ENCODE data around the gene PARG.
"Not testable (repeated sequence)": the region's sequence is repeated elsewhere in the genome, so short reads cannot be mapped to it uniquely, and the experiment has no call there.

The PARG gene

GRCh38 chr10:49900406-49900805, 41.4 kb downstream of the PARG start:
- H3K9me3 ChIP-seq (ENCODE audit: control insufficient read depth, insufficient read depth, low read length); H3K36me3 ChIP-seq (ENCODE audit: control insufficient read depth, insufficient read depth, low read length); H3K4me3 ChIP-seq (ENCODE audit: low read depth, low read length); H3K9ac ChIP-seq (ENCODE audit: low read depth, low read length); H3K4me1 ChIP-seq (ENCODE audit: control insufficient read depth, insufficient read depth, low read length); H3K27ac ChIP-seq (ENCODE audit: low read depth, low read length); H3K27me3 ChIP-seq (ENCODE audit: control insufficient read depth, insufficient read depth, low read length): not testable (repeated sequence)

- not testable (repeated sequence) for H3K36me3 ChIP-seq (ENCODE audit: control insufficient read depth, insufficient read depth, low read length); H3K4me1 ChIP-seq (ENCODE audit: control insufficient read depth, insufficient read depth, low read length); H3K27ac ChIP-seq (ENCODE audit: low read depth, low read length); H3K27me3 ChIP-seq (ENCODE audit: control insufficient read depth, insufficient read depth, low read length); H3K9me3 ChIP-seq (ENCODE audit: control insufficient read depth, insufficient read depth, low read length); H3K9ac ChIP-seq (ENCODE audit: low read depth, low read length); H3K4me3 ChIP-seq (ENCODE audit: low read depth, low read length)
Measured at GRCh38 chr10:49899999-49900398, 41.8 kb downstream of the PARG start.

GRCh38 chr10:49890025-49890424, 51.8 kb downstream of the PARG start:
- not testable (repeated sequence) for H3K4me3 ChIP-seq (ENCODE audit: low read depth, low read length); H3K9ac ChIP-seq (ENCODE audit: low read depth, low read length); H3K4me1 ChIP-seq (ENCODE audit: control insufficient read depth, insufficient read depth, low read length); H3K27me3 ChIP-seq (ENCODE audit: control insufficient read depth, insufficient read depth, low read length); H3K36me3 ChIP-seq (ENCODE audit: control insufficient read depth, insufficient read depth, low read length); H3K9me3 ChIP-seq (ENCODE audit: control insufficient read depth, insufficient read depth, low read length); H3K27ac ChIP-seq (ENCODE audit: low read depth, low read length)

GRCh38 chr10:49884739-49885331, 57.0 kb downstream of the PARG start:
- H3K27me3 ChIP-seq (ENCODE audit: control insufficient read depth, insufficient read depth, low read length); H3K36me3 ChIP-seq (ENCODE audit: control insufficient read depth, insufficient read depth, low read length); H3K9me3 ChIP-seq (ENCODE audit: control insufficient read depth, insufficient read depth, low read length); H3K27ac ChIP-seq (ENCODE audit: low read depth, low read length); H3K9ac ChIP-seq (ENCODE audit: low read depth, low read length); H3K4me3 ChIP-seq (ENCODE audit: low read depth, low read length); H3K4me1 ChIP-seq (ENCODE audit: control insufficient read depth, insufficient read depth, low read length): not testable (repeated sequence)

GRCh38 chr10:49883852-49884251, 58.0 kb downstream of the PARG start:
- not testable (repeated sequence) for H3K27ac ChIP-seq (ENCODE audit: low read depth, low read length)

GRCh38 chr10:49882327-49882726, 59.5 kb downstream of the PARG start:
- H3K27me3 ChIP-seq (ENCODE audit: control insufficient read depth, insufficient read depth, low read length); H3K9me3 ChIP-seq (ENCODE audit: control insufficient read depth, insufficient read depth, low read length); H3K4me3 ChIP-seq (ENCODE audit: low read depth, low read length); H3K36me3 ChIP-seq (ENCODE audit: control insufficient read depth, insufficient read depth, low read length); H3K9ac ChIP-seq (ENCODE audit: low read depth, low read length); H3K4me1 ChIP-seq (ENCODE audit: control insufficient read depth, insufficient read depth, low read length); H3K27ac ChIP-seq (ENCODE audit: low read depth, low read length): not testable (repeated sequence)

More at GRCh38 chr10:49883852-49884251, 58.0 kb downstream of the PARG start:
- H3K4me1 ChIP-seq (ENCODE audit: control insufficient read depth, insufficient read depth, low read length); H3K9ac ChIP-seq (ENCODE audit: low read depth, low read length); H3K27me3 ChIP-seq (ENCODE audit: control insufficient read depth, insufficient read depth, low read length); H3K36me3 ChIP-seq (ENCODE audit: control insufficient read depth, insufficient read depth, low read length); H3K9me3 ChIP-seq (ENCODE audit: control insufficient read depth, insufficient read depth, low read length); H3K4me3 ChIP-seq (ENCODE audit: low read depth, low read length): not testable (repeated sequence)

- not testable (repeated sequence) for H3K27ac ChIP-seq (ENCODE audit: low read depth, low read length); H3K27me3 ChIP-seq (ENCODE audit: control insufficient read depth, insufficient read depth, low read length); H3K9ac ChIP-seq (ENCODE audit: low read depth, low read length); H3K4me3 ChIP-seq (ENCODE audit: low read depth, low read length); H3K36me3 ChIP-seq (ENCODE audit: control insufficient read depth, insufficient read depth, low read length); H3K4me1 ChIP-seq (ENCODE audit: control insufficient read depth, insufficient read depth, low read length); H3K9me3 ChIP-seq (ENCODE audit: control insufficient read depth, insufficient read depth, low read length)
Measured at GRCh38 chr10:49872740-49873139, 69.1 kb downstream of the PARG start.

- not testable (repeated sequence) for H3K36me3 ChIP-seq (ENCODE audit: control insufficient read depth, insufficient read depth, low read length); H3K4me1 ChIP-seq (ENCODE audit: control insufficient read depth, insufficient read depth, low read length); H3K9me3 ChIP-seq (ENCODE audit: control insufficient read depth, insufficient read depth, low read length); H3K9ac ChIP-seq (ENCODE audit: low read depth, low read length); H3K27me3 ChIP-seq (ENCODE audit: control insufficient read depth, insufficient read depth, low read length); H3K27ac ChIP-seq (ENCODE audit: low read depth, low read length); H3K4me3 ChIP-seq (ENCODE audit: low read depth, low read length)
Measured at GRCh38 chr10:49871462-49871861, 70.4 kb downstream of the PARG start.

GRCh38 chr10:49859933-49860332, 81.9 kb downstream of the PARG start:
- not testable (repeated sequence) for H3K36me3 ChIP-seq (ENCODE audit: control insufficient read depth, insufficient read depth, low read length); H3K9ac ChIP-seq (ENCODE audit: low read depth, low read length); H3K4me3 ChIP-seq (ENCODE audit: low read depth, low read length); H3K27ac ChIP-seq (ENCODE audit: low read depth, low read length); H3K9me3 ChIP-seq (ENCODE audit: control insufficient read depth, insufficient read depth, low read length); H3K4me1 ChIP-seq (ENCODE audit: control insufficient read depth, insufficient read depth, low read length); H3K27me3 ChIP-seq (ENCODE audit: control insufficient read depth, insufficient read depth, low read length)

- not testable (repeated sequence) for H3K9ac ChIP-seq (ENCODE audit: low read depth, low read length); H3K27ac ChIP-seq (ENCODE audit: low read depth, low read length); H3K9me3 ChIP-seq (ENCODE audit: control insufficient read depth, insufficient read depth, low read length); H3K36me3 ChIP-seq (ENCODE audit: control insufficient read depth, insufficient read depth, low read length); H3K27me3 ChIP-seq (ENCODE audit: control insufficient read depth, insufficient read depth, low read length); H3K4me1 ChIP-seq (ENCODE audit: control insufficient read depth, insufficient read depth, low read length); H3K4me3 ChIP-seq (ENCODE audit: low read depth, low read length)
Measured at GRCh38 chr10:49858697-49859382, 83.0 kb downstream of the PARG start.

GRCh38 chr10:49849520-49849919, 92.3 kb downstream of the PARG start:
- H3K9me3 ChIP-seq (ENCODE audit: control insufficient read depth, insufficient read depth, low read length); H3K36me3 ChIP-seq (ENCODE audit: control insufficient read depth, insufficient read depth, low read length); H3K4me1 ChIP-seq (ENCODE audit: control insufficient read depth, insufficient read depth, low read length); H3K27me3 ChIP-seq (ENCODE audit: control insufficient read depth, insufficient read depth, low read length); H3K27ac ChIP-seq (ENCODE audit: low read depth, low read length); H3K4me3 ChIP-seq (ENCODE audit: low read depth, low read length); H3K9ac ChIP-seq (ENCODE audit: low read depth, low read length): not testable (repeated sequence)
